Endothelial cell of umbilical vein (primary cell): ENCODE data around the gene WDR27. TPM values are rescaled to one million over a fixed set of nuclear protein-coding genes. Genes with fewer than 3 reads are reported as not detected.

ENCODE experiments used
- BruUV-seq: library from RNA; stranded (reverse); fragments of 400-500 nt; replicated peaks from 2 replicates; lab custom pipeline; 2021; lab: Mats Ljungman, UMichigan
- CTCF ChIA-PET: fragments of 300-600, 350-600 bp; sonication (Branson Sonifier 250); formaldehyde crosslinking; loops from one replicate; lab custom pipeline; 2021; ENCODE audit warnings: antibody characterized with exemption, inconsistent platforms; lab: Charles Lee
- POLR2A ChIA-PET: fragments of 300-600, 350-600 bp; sonication (Branson Sonifier 250); formaldehyde crosslinking; loops from one replicate; lab custom pipeline; 2021; ENCODE audit warnings: antibody characterized with exemption, inconsistent platforms; lab: Charles Lee
- DNase-seq: peaks from one replicate; pipeline ENCODE4 v3.0.0-alpha.2; 2011; ENCODE audit warnings: low read depth, low spot score
- FAIRE-seq: peaks from 2 replicates; lab custom pipeline; 2011; peaks lifted over from hg19 to GRCh38; lab: Jason Lieb, UNC
- H2AFZ ChIP-seq: 2 replicates; pipeline ENCODE4 v1.6.0; 2012; ENCODE audit warnings: low read depth, low read length, control low read depth, inconsistent platforms
- H3K27ac ChIP-seq: 2 replicates; pipeline ENCODE4 v1.5.1; 2011; ENCODE audit warnings: low read depth, mild to moderate bottlenecking, control low read depth, low read length, moderate library complexity; ENCODE audit not compliant: insufficient read depth
- H3K27me3 ChIP-seq, 2 experiments: 2 replicates each; pipeline versions ENCODE4 v1.6.0 to v1.6.1; 2011; ENCODE audit warnings: low read length in 2 of 2, mixed read lengths in 1 of 2; ENCODE audit not compliant: control insufficient read depth in 2 of 2, insufficient read depth in 2 of 2
- H3K36me3 ChIP-seq, 2 experiments: 2 replicates in 1 of 2; 3 replicates in 1 of 2; pipeline ENCODE4 v1.5.1; 2011; ENCODE audit warnings: low read length in 2 of 2, mild to moderate bottlenecking in 1 of 2, moderate library complexity in 1 of 2; ENCODE audit not compliant: control insufficient read depth in 2 of 2, insufficient read depth in 2 of 2; ENCODE audit errors: extremely low read depth in 1 of 2
- H3K4me1 ChIP-seq: 3 replicates; pipeline ENCODE4 v1.5.1; 2011; ENCODE audit warnings: mild to moderate bottlenecking, low read length; ENCODE audit not compliant: control insufficient read depth, insufficient read depth; ENCODE audit errors: extremely low read depth
- H3K4me2 ChIP-seq: 2 replicates; pipeline ENCODE4 v1.6.1; 2011; ENCODE audit warnings: low read length, control low read depth, mixed read lengths; ENCODE audit not compliant: insufficient read depth
- H3K4me3 ChIP-seq, 3 experiments: fragments of 200-600 bp in 1 of 3; sonication (generic), shearing (Covaris generic) in 1 of 3; replicated peaks in 1 of 3; 2 replicates each; pipeline ENCODE4 v1.5.1; 2011 to 2016; ENCODE audit warnings: control low read depth in 3 of 3, low read length in 3 of 3, mild to moderate bottlenecking in 2 of 3, inconsistent platforms in 1 of 3, low read depth in 1 of 3, moderate library complexity in 1 of 3; ENCODE audit not compliant: insufficient read depth in 1 of 3
- H3K79me2 ChIP-seq: 2 replicates; pipeline ENCODE4 v1.6.0; 2012; ENCODE audit warnings: low read length, inconsistent platforms; ENCODE audit not compliant: control insufficient read depth, insufficient read depth
- H3K9ac ChIP-seq: replicated peaks from 2 replicates; pipeline ENCODE3; 2011; ENCODE audit warnings: low read length, control low read depth; ENCODE audit not compliant: insufficient read depth; ENCODE audit errors: extremely low read depth
- H3K9me1 ChIP-seq: replicated peaks from 3 replicates; pipeline ENCODE4 v1.6.0; 2011; ENCODE audit warnings: mild to moderate bottlenecking, low read length; ENCODE audit not compliant: control insufficient read depth, insufficient read depth; ENCODE audit errors: extremely low read depth
- H3K9me3 ChIP-seq: replicated peaks from 2 replicates; pipeline ENCODE4 v1.5.1; 2012; ENCODE audit warnings: low read length, inconsistent platforms; ENCODE audit not compliant: control insufficient read depth, insufficient read depth
- H4K20me1 ChIP-seq: replicated peaks from 2 replicates; pipeline ENCODE3; 2011; ENCODE audit warnings: mild to moderate bottlenecking, low read length; ENCODE audit not compliant: control insufficient read depth, insufficient read depth; ENCODE audit errors: extremely low read depth
- JUN ChIP-seq: IDR thresholded peaks from 2 replicates; pipeline ENCODE4 v1.6.1; 2011; ENCODE audit warnings: borderline replicate concordance, low read depth; ENCODE audit not compliant: insufficient read length, insufficient read depth
- MYC ChIP-seq: IDR thresholded peaks from one replicate; pipeline ENCODE4 v1.6.1; 2011; ENCODE audit warnings: mild to moderate bottlenecking, low read depth, low read length
- POLR2A ChIP-seq: IDR thresholded peaks from 2 replicates; pipeline ENCODE4 v1.6.1; 2012; ENCODE audit warnings: low read depth, mild to moderate bottlenecking, control low read depth, low read length
- POLR2AphosphoS5 ChIP-seq: IDR thresholded peaks from 2 replicates; pipeline ENCODE4 v1.6.1; 2012; ENCODE audit warnings: low read depth, mild to moderate bottlenecking, control low read depth, low read length, moderate library complexity; ENCODE audit not compliant: insufficient read depth
- dilution Hi-C: fragments of 300-500 bp; cut with MboI; formaldehyde crosslinking; loops from one replicate; pipeline ENCODE4 v1.15.0; 2019; ENCODE audit warnings: low sequenced_read_pairs; ENCODE audit not compliant: extremely low pct_ligation_motif_present
- intact Hi-C: fragments of 100-400 bp; cut with micrococcal nuclease; formaldehyde crosslinking; loops from one replicate; pipeline ENCODE4 v1.10.0; 2022
- polyA plus RNA-seq, 4 experiments: library from polyadenylated mRNA; depleted of rRNA in 3 of 4; stranded (reverse) in 3 of 4; unstranded in 1 of 4; fragments of >200 nt; gene quantifications; 2 replicates each; pipeline versions ENCODE4 v1.2.1 to v1.2.3, GENCODE V29; 2011 to 2012; ENCODE audit warnings: missing spikeins in 1 of 4
- total RNA-seq: library from RNA; stranded (reverse); gene quantifications from 2 replicates; pipeline ENCODE4 v1.2.3, GENCODE V29; 2021
- TF ChIP-seq, protein P1 (sequence below), 2 donors: IDR thresholded peaks; 1 replicate in 1 of 2; 2 replicates in 1 of 2; pipeline ENCODE4 v1.5.1; 2011; ENCODE audit warnings: low read length in 2 of 2, mild to moderate bottlenecking in 2 of 2, moderate library complexity in 2 of 2, control low read depth in 1 of 2, inconsistent platforms in 1 of 2, low read depth in 1 of 2; ENCODE audit not compliant: insufficient read depth in 1 of 2; ENCODE audit errors: extremely low read depth in 1 of 2

WDR27 gene
- total and polyA plus RNA-seq, 2 donors (not counting 3 experiments of a cell fraction or from before 2014, with no cell fraction given): 60.1 to 69.7 TPM

DNA sequence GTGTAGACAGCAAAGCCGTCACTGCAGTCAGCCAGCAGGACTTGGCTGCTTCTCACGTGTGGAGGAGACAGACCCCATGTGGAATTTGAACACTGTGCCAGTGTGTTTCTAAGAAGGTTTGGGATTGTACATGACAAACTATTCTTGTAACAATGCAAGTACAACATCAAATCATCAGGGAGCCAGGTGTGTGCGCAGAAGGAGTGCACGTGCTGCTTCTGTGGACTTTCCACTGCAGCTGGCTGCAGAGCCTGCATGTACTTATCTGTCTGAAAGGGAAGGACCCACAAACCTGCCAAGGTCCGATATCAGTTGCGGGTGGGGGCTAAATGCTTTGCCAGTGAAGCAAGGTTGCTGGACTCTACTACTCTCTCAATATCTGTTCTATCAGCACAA lies 211.6 kb downstream of the WDR27 start:
- Histone ChIP-seq H3K27ac (no peak overlapping the region), H4K20me1 (no peaks in the 10 kb centered on the region), H3K27me3 (no peaks in the 10 kb centered on the region), H3K9me3 (no peaks in the 10 kb centered on the region), H3K4me1 (no peaks in the 10 kb centered on the region), H3K4me2 (no peak overlapping the region), H3K9ac (no peak overlapping the region), H3K4me3 (no peak overlapping the region), H3K9me1 (no peaks in the 10 kb centered on the region), H3K36me3 (no peaks in the 10 kb centered on the region), H3K79me2 (no peaks in the 10 kb centered on the region), H2AFZ (no peak overlapping the region)
- no peak for TF ChIP-seq POLR2A
- TF ChIP-seq, protein P1, sequence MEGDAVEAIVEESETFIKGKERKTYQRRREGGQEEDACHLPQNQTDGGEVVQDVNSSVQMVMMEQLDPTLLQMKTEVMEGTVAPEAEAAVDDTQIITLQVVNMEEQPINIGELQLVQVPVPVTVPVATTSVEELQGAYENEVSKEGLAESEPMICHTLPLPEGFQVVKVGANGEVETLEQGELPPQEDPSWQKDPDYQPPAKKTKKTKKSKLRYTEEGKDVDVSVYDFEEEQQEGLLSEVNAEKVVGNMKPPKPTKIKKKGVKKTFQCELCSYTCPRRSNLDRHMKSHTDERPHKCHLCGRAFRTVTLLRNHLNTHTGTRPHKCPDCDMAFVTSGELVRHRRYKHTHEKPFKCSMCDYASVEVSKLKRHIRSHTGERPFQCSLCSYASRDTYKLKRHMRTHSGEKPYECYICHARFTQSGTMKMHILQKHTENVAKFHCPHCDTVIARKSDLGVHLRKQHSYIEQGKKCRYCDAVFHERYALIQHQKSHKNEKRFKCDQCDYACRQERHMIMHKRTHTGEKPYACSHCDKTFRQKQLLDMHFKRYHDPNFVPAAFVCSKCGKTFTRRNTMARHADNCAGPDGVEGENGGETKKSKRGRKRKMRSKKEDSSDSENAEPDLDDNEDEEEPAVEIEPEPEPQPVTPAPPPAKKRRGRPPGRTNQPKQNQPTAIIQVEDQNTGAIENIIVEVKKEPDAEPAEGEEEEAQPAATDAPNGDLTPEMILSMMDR (IDR thresholded peaks at IDR 0.05; ENCODE audit: extremely low read depth in 1 of 2, insufficient read depth in 1 of 2, low read depth in 1 of 2, low read length in 2 of 2): no peak
- no peak for TF ChIP-seq POLR2AphosphoS5
- TF ChIP-seq MYC: no peak
- BruUV-seq: no TSS peak
- dilution Hi-C loops: no loop called here
- ChIA-PET POLR2A (no interaction called here), CTCF (interaction anchor here (1.1 kb wide), 1 partner anchor 300 kb away, joined by 3 read pairs; no protein-coding TSS in a partner anchor)
- intact Hi-C loops: no loop called here
- DNase-seq (no peak), FAIRE-seq (no peak)

DNA sequence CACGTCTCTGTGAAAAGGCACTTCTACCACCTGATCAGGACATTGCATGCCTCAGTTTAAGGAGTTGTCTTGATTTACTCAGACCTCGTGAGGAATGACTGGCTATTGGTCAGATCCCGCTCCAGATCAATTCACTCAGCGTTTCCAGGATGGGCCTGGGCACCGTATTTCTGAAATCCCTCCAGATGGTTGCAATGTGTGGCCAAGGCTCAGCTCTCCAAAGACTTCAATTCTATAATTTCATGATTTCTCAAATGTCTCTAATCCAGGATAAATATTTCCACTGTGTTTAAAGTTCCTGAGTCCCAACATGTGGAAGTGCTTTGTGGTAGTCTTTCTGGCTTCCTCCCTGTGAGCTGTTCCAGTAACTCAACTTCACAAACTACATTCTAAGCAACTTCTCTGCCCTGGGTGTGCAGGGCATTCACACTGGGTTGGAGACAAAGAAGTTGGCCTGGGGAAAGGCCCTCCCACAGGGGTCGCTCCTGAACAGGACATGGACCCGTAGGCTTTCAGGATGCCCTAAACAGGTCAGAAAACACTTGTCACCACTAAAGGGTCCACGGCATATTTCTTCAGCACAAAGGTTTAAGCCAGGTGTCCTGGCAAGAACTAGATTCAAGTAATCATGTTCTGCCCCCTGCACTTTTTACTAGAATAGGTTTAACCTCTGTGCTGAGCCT lies 212.1 kb downstream of the WDR27 start:
- TF ChIP-seq, protein P1 (IDR thresholded peaks at IDR 0.05; ENCODE audit: extremely low read depth in 1 of 2, insufficient read depth in 1 of 2, low read depth in 1 of 2, low read length in 2 of 2): peak in 1 of 2 donors; percentile 17
- no peak for TF ChIP-seq JUN
- BruUV-seq: no TSS peak
- Histone ChIP-seq H3K4me3 (no peak overlapping the region), H2AFZ (no peak overlapping the region), H3K27ac (no peak overlapping the region), H3K9me3 (no peaks in the 10 kb centered on the region), H3K27me3 (no peaks in the 10 kb centered on the region), H4K20me1 (no peaks in the 10 kb centered on the region), H3K9ac (no peak overlapping the region), H3K36me3 (no peaks in the 10 kb centered on the region), H3K4me1 (no peaks in the 10 kb centered on the region), H3K9me1 (no peaks in the 10 kb centered on the region), H3K4me2 (no peak overlapping the region), H3K79me2 (no peaks in the 10 kb centered on the region)
- DNase-seq (peak; percentile 6), FAIRE-seq (no peak)
- ChIA-PET POLR2A (no interaction called here), CTCF (interaction anchor here (1.1 kb wide), 1 partner anchor 300 kb away, joined by 3 read pairs; no protein-coding TSS in a partner anchor)
- dilution Hi-C loops: no loop called here
- intact Hi-C loops: no loop called here
